GM21786 (cell line): ENCODE results near the gene APPBP2.
"Not testable (repeated sequence)": the region's sequence is repeated elsewhere in the genome, so short reads cannot be mapped to it uniquely, and the experiment has no call there.

Experiments
- ATAC-seq: cut with Tn5 transposase; IDR thresholded peaks from one replicate; pipeline ENCODE4 v1.9.1; 2021; ENCODE audit not compliant: unreplicated experiment

The APPBP2 gene

GRCh38 chr17:60525685-60526514, at the start of gene APPBP2:
TSS of gene APPBP2 (minus strand) at chr17:60526242. CDS start at chr17:60525931, 311 bp downstream.
- ATAC-seq, result peak; percentile 86

GRCh38 chr17:60573236-60574051, 47.4 kb upstream of the APPBP2 start:
- ATAC-seq, result no peak

GRCh38 chr17:60565233-60565632, 39.2 kb upstream of the APPBP2 start:
- no peak for ATAC-seq

GRCh38 chr17:60563743-60564142, 37.7 kb upstream of the APPBP2 start:
- no peak for ATAC-seq

GRCh38 chr17:60562421-60562820, 36.4 kb upstream of the APPBP2 start:
- ATAC-seq, result no peak

- no peak for ATAC-seq
Observed at GRCh38 chr17:60560860-60561257, 34.8 kb upstream of the APPBP2 start.

- ATAC-seq, result no peak
Observed at GRCh38 chr17:60559995-60560859, 34.2 kb upstream of the APPBP2 start.

GRCh38 chr17:60559659-60559994, 33.6 kb upstream of the APPBP2 start:
- no peak for ATAC-seq

- no peak for ATAC-seq
Observed at GRCh38 chr17:60557805-60558204, 31.8 kb upstream of the APPBP2 start.

- ATAC-seq, result no peak
Observed at GRCh38 chr17:60555786-60556185, 29.7 kb upstream of the APPBP2 start.

- ATAC-seq, result no peak
Observed at GRCh38 chr17:60554377-60554788, 28.3 kb upstream of the APPBP2 start.

GRCh38 chr17:60552255-60552654, 26.2 kb upstream of the APPBP2 start:
- ATAC-seq, result not testable (repeated sequence)

- no peak for ATAC-seq
Observed at GRCh38 chr17:60548990-60549389, 22.9 kb upstream of the APPBP2 start.

- no peak for ATAC-seq
Observed at GRCh38 chr17:60545465-60546191, 19.6 kb upstream of the APPBP2 start.

- no peak for ATAC-seq
Observed at GRCh38 chr17:60542071-60542470, 16.0 kb upstream of the APPBP2 start.

- ATAC-seq, result no peak
Observed at GRCh38 chr17:60540460-60540859, 14.4 kb upstream of the APPBP2 start.

GRCh38 chr17:60539807-60540206, 13.8 kb upstream of the APPBP2 start:
- no peak for ATAC-seq

GRCh38 chr17:60538726-60539125, 12.7 kb upstream of the APPBP2 start:
- no peak for ATAC-seq

- ATAC-seq, result no peak
Observed at GRCh38 chr17:60535382-60536279, 9.6 kb upstream of the APPBP2 start.
